RWPE2 (cell line): Measurements from ENCODE around the gene TRIML1.

Experiments used
- ATAC-seq: fragments of 200-7000 bp; cut with Tn5 transposase; 3 replicates; pipeline ENCODE4 v1.9.1; 2021; ENCODE audit warnings: low read depth
- DNase-seq: peaks from one replicate; pipeline ENCODE4 v3.0.0-alpha.2; 2020; ENCODE audit warnings: low spot score
- H3K27ac ChIP-seq: fragments of 450-650 bp; 2 replicates; pipeline ENCODE4 v1.5.1; 2017; ENCODE audit warnings: mild to moderate bottlenecking; ENCODE audit not compliant: poor library complexity, severe bottlenecking
- H3K27me3 ChIP-seq: fragments of 250-450 bp; sonication (Bioruptor Pico); 2 replicates; pipeline ENCODE4 v1.5.1; 2021; ENCODE audit warnings: mild to moderate bottlenecking, moderate library complexity; ENCODE audit not compliant: insufficient read depth, poor library complexity, severe bottlenecking
- H3K36me3 ChIP-seq: fragments of 250-450 bp; sonication (Bioruptor Pico); 2 replicates; pipeline ENCODE4 v1.5.1; 2020; ENCODE audit warnings: low read depth, mild to moderate bottlenecking, moderate library complexity
- H3K4me1 ChIP-seq: fragments of 250-450 bp; sonication (Bioruptor Pico); 2 replicates; pipeline ENCODE4 v1.5.1; 2021; ENCODE audit warnings: mild to moderate bottlenecking, moderate library complexity; ENCODE audit not compliant: insufficient read depth, poor library complexity, severe bottlenecking
- H3K4me3 ChIP-seq: fragments of 250-450 bp; sonication (Bioruptor Pico); 2 replicates; pipeline ENCODE4 v1.5.1; 2021; ENCODE audit warnings: mild to moderate bottlenecking, moderate library complexity; ENCODE audit not compliant: severe bottlenecking
- H3K9me3 ChIP-seq: fragments of 250-450 bp; sonication (Bioruptor Pico); 2 replicates; pipeline ENCODE4 v1.5.1; 2021; ENCODE audit warnings: mild to moderate bottlenecking, moderate library complexity; ENCODE audit not compliant: severe bottlenecking
- TF ChIP-seq, protein P1 (sequence below): fragments of 450-650 bp; IDR thresholded peaks from one replicate; pipeline ENCODE4 v1.5.1; 2017; ENCODE audit warnings: mild to moderate bottlenecking, moderate library complexity; ENCODE audit not compliant: poor library complexity, severe bottlenecking

TRIML1 gene

GRCh38 chr4:188194421-188194820 is 55.2 kb downstream of the TRIML1 start:
- Histone ChIP-seq H3K4me3 (no peak overlapping the region), H3K4me1 (no peaks in the 10 kb centered on the region), H3K36me3 (no peaks in the 10 kb centered on the region), H3K27ac (no peak overlapping the region), H3K27me3 (no peaks in the 10 kb centered on the region), H3K9me3 (no peaks in the 10 kb centered on the region)
- TF ChIP-seq, protein P1, sequence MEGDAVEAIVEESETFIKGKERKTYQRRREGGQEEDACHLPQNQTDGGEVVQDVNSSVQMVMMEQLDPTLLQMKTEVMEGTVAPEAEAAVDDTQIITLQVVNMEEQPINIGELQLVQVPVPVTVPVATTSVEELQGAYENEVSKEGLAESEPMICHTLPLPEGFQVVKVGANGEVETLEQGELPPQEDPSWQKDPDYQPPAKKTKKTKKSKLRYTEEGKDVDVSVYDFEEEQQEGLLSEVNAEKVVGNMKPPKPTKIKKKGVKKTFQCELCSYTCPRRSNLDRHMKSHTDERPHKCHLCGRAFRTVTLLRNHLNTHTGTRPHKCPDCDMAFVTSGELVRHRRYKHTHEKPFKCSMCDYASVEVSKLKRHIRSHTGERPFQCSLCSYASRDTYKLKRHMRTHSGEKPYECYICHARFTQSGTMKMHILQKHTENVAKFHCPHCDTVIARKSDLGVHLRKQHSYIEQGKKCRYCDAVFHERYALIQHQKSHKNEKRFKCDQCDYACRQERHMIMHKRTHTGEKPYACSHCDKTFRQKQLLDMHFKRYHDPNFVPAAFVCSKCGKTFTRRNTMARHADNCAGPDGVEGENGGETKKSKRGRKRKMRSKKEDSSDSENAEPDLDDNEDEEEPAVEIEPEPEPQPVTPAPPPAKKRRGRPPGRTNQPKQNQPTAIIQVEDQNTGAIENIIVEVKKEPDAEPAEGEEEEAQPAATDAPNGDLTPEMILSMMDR = no peak
- ATAC-seq (no peak), DNase-seq (no peak)

GRCh38 chr4:188195389-188195985 is 56.2 kb downstream of the TRIML1 start:
- Histone ChIP-seq H3K27ac (no peak overlapping the region), H3K4me3 (no peak overlapping the region), H3K27me3 (no peaks in the 10 kb centered on the region), H3K36me3 (no peaks in the 10 kb centered on the region), H3K9me3 (no peaks in the 10 kb centered on the region), H3K4me1 (peaks cover 4% of the 10 kb centered on the region)
- TF ChIP-seq, protein P1 = no peak
- DNase-seq = no peak
- no peak for ATAC-seq

DNA sequence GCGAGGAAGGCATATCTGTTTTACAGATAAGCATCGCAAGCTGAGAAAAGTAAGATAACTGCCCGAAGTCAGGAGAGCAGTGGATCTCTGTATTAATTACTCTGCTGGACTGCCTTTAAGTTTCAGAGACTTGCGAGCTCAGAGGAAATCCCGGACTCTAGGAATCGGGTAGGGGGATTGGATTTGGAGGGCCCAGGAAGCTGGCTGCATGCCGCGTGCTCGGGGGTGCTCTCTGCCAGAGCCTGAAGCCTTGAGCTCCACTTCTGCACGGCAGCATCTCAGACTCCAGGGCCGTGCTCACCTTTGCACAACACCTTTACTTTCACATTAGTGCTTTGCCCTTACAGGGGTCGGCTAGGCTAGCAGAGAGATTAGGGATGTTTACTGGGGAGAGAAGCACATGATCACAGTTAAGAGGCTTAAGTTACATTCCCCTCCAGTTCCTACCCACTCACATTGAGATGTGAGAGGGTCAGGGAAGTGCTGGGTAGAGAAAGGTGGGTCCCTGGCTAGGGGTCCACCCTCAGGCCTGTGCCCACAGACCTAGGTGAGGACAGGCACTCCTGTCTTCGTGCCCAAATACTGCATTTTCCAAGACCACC is 57.0 kb downstream of the TRIML1 start:
- H3K4me1 ChIP-seq = peaks cover 4% of the 10 kb centered on the region
- DNase-seq (no peak), ATAC-seq (no peak)
- TF ChIP-seq, protein P1 = no peak
- H3K9me3 ChIP-seq = no peaks in the 10 kb centered on the region
- no peak overlapping the region for H3K4me3 ChIP-seq
- H3K27me3 ChIP-seq = no peaks in the 10 kb centered on the region
- no peaks in the 10 kb centered on the region for H3K36me3 ChIP-seq
- no peak overlapping the region for H3K27ac ChIP-seq
